HG02610 (cell line): Measurements from ENCODE around the gene HSD3B7.
"Not testable (repeated sequence)": the region's sequence is repeated elsewhere in the genome, so short reads cannot be mapped to it uniquely, and the experiment has no call there.

ENCODE experiments used
- ATAC-seq: cut with Tn5 transposase; IDR thresholded peaks from one replicate; pipeline ENCODE4 v1.9.1; 2021; ENCODE audit warnings: mild to moderate bottlenecking, moderate library complexity; ENCODE audit not compliant: unreplicated experiment

Gene HSD3B7

DNA sequence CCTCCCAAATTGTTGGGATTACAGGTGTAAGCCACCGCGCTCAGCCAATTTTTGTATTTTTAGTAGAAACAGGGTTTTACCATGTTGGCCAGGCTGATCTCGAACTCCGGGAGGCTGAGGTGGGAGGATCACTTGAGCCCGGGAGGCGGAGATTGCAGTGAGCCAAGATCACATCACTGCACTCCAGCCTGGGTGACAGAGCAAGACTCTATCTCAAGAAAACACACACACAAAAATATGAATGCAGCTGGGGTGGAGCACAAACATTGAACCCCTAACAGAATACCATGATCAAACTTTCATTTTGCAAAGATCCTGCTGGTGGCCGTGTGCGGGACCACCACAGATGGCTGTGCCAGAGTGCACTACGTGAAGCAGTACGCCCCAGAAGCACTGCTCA, 32.7 kb downstream of the HSD3B7 start:
- ATAC-seq = not testable (repeated sequence)

DNA sequence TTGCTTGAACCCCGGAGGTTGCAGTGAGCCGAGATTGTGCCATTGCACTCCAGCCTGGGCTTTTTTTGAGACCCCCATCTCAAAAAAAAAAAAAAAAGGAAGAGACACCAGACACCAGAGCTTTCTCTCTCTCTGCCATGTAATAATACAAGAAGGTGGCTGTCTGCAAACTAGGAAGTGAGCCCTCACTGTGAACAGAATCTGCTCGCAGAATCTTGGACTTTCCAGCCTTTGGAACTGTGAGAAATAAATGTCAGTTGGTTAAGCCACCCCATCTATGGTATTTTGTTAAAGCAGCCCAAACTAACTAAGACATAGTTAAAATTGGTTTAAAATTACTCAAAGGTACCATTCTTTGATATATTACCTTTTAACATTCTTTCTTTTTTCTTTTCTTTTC, 35.5 kb downstream of the HSD3B7 start:
- ATAC-seq = no peak

DNA sequence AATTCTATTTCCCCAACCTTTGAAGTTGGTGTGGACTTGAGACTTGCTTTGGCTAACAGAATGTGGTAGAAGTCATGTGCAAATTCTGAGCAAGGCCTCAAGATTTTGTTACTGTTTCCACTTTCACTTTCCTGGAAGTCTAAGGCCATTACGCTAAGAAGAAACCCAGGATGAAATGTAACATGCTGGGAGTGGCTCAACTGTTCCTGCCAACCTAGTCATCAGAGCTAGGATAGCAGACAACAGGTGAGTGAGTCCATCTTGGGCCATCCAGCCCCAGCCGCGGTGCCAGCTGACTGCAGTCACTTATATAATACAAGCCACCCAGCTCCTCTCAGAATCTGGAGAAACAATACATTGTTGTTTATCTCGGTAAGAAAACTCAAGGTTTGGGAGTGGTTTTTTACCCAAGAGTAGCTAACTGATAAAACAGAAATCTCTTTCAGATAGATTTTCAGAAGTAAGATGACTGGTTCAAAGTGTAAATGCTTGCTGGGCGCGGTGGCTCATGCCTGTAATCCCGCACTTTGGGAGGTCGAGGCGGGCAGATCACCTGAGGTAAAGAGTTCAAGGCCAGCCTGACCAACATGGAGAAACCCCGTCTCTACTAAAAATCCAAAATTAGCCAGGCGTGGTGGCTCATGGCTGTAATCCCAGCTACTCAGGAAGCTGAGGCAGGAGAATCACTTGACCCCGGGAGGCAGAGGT, 37.7 kb downstream of the HSD3B7 start:
- no peak for ATAC-seq

DNA sequence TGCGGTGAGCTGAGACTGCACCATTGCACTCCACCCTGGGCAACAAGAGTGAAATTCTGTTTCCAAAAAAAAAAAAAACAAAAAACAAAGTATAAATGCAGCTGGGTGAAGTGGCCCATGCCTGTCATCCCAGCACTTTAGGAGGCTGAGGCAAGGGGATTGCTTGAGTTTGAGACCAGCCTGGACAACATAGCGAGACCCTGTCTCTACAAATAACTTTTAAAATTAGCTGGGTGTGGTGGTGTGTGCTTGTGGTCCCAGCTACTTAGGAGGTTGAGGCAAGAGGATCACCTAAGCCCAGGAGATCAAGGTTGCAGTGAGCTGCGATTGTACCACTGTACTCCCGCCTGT, 38.2 kb downstream of the HSD3B7 start:
- no peak for ATAC-seq

DNA sequence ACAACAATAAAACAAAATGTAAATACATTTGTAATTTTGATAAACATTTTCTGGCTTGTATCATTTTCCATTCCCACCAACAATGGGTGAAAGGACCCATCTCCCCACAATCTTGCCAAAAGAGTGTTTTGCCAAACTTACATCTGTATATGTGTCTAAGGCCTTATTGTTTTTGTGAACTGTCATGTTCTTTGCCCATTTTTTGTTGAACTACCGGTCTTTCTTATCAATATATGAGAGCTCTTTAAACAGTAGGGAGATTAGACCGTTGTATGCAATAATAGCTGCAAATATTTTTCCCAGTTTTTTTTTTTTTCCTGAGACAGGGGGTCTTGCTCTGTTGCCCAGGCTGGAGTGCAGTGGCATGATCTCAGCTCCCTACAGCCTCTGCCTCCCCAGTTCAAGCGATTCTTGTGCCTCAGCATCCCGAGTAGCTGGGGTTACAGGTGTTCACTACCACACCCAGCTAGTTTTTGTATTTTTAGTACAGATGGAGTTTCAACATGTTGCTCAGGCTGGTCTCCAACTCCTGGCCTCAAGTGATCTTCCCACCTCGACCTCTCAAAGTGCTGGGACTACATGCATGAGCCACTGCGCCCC, 38.7 kb downstream of the HSD3B7 start:
- no peak for ATAC-seq

DNA sequence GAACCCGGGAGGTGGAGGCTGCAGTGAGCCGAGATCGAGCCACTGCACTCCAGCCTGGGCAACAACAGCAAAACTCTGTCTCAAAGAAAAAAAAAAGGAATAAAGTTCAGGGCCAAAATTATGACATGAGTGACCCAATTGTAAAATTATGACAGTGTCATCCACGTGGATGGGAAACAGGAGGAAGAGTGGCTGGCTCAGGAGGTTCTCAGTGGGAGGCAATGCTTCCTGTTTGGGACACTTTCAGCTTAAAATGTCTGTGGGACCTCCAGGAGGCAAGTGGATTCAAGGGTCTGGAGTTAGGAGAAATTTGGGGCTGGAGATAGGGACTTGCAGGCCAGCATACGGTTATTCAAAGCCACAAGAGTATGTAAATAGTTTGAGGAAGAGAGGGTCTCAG, 40.3 kb downstream of the HSD3B7 start:
- no peak for ATAC-seq

DNA sequence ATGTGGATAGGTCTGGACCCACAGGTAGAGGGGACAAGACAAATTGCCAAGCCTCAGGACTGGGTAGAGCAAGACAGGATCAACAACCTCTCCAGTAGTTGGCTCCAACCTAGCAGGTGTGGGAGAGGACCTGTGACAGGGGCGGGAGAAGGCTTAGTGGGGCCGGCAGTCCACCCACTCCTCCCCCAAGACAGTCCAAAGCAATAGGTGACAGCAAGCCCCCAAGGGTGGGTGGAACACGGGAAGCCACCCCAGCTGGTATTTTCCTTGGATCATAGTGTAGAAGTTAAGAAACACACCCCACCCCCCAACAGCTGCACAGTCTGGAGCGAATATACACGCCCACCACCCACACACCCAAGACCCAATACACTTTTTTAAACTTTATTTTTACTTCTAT, 44.3 kb downstream of the HSD3B7 start:
- no peak for ATAC-seq

DNA sequence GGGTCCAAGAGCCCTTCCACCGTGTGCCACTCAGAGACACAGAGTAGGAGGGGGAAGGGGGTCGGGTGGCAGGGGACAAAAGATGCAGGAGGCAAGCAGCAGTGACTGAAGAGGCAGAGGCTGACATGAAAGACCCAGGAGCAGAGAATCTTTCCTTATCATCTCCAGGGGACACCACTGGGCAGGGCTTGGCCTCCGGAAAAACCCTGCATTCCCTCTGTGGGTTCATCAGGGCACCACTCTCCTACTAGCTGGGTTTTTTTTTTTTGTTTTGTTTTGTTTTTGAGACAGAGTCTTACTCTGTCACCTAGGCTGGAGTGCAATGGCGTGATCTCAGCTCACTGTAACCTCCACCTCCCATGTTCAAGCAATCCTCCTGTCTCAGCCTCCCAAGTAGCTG, 46.3 kb downstream of the HSD3B7 start:
- ATAC-seq = no peak

DNA sequence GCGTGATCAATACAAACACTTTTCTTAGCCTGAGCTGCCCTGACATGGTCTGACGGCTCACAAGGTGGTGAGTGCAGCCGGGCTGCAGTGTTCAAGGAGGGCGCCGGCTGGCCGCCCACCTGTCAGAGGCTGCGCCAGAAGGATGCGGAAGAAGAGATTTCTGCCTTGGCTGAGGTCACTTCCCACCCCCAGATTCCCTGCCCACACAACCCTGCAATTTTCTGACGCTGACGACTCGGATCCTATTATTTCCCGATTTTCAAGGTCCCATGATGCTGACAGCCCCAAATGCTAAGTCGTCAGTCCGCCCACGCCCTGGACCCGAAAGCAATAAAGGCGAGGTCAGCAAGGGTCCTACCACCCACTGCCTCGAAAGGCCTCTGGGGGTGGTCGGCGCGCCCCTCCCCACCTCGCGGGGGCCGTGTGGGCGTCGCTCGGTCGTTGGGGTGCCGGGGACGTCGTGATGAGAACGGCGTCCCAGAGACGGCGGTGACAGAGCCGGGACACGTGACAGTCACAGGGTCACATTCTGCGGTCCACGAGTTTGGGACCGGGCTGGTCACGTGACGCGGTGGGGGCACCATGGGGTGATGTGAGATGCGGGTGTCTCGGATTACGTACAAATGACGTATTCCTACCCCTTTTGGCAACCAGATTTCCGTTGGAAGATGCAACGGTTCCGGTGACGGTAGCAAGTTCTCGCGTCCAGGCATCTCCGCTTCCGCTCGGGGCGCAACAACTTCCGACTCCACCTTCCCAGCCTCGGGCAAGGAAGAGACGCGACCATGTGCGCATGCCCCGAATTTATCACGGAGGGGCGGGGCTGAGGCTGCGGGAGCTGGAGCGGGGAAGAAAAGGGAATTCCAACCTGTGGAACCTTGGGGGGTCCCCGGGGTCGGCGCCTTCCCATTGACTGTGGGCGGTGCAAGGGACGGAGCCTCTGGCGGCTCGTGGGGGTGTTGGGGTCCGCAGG, 48.0 kb downstream of the HSD3B7 start, which contains the start of gene STX4:
TSS of gene STX4 (plus strand) at position 823 of the 973 bp plus-strand sequence. CDS start 248 bp downstream, outside the sequence.
- peak; percentile 71 for ATAC-seq

DNA sequence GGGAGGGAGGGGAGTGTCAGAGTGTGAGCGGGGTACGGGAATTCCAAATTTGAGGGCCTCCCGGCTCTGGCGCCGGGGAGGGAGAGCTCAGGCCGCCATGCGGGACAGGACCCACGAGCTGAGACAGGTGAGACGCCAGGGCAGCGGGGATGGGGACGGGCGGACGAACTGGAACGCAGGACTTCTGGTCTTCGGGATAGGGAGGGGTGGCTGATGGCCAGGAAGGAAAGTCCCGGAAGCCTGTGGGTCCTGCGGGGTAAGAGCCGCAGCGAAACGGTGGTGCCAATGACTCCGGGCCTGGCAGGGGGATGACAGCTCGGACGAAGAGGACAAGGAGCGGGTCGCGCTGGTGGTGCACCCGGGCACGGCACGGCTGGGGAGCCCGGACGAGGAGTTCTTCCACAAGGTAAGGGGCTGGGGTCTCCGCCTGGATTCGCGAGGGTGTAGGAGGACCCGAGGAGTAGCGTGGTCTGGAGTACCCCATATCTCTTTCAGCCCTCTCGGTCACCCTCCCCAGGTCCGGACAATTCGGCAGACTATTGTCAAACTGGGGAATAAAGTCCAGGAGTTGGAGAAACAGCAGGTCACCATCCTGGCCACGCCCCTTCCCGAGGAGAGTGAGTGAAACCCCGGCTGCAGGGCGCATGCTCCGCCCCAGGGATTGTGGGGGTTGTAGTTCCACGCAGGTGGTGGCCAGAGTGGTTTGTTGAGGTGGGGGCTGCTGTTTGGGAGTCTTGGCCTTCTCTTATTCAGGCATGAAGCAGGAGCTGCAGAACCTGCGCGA, 48.9 kb downstream of the HSD3B7 start:
- peak; percentile 42 for ATAC-seq

DNA sequence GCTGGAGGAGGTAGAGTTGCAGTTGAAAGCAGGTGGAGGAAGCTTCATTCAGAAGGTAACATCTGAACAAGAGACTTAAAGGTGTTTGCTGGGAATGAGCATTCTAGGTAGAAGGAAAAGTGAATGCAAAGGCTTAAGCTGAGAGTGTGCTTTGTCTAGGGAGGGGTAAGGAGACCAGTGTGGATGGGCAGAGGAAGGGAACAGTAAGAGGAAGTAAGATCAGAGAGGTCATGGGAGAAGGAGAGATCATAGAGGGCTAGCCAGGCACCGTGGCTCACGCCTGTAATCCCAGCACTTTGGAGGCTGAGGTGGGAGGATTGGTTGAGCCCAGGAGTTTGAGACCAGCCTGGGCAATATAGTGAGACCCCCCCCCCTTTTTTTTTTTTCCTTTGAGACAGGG, 51.7 kb downstream of the HSD3B7 start:
- ATAC-seq = no peak
